Prostate gland (tissue), 2 donors: ENCODE data around the gene BCKDK. TPM values are rescaled to one million over a fixed set of nuclear protein-coding genes. Genes with fewer than 3 reads are reported as not detected.
A peak's percentile ranks its signal among the peaks of the same experiment; 100 is the strongest.

Experiments used
- DNase-seq: peaks from one replicate; pipeline ENCODE4 v3.0.0-alpha.2; 2019; ENCODE audit warnings: low spot score
- H3K27ac ChIP-seq, 2 donors: fragments of 200-600 bp; sonication (generic); 2 replicates each; pipeline ENCODE4 v1.5.1; 2017 to 2019
- H3K27me3 ChIP-seq: fragments of 200-600 bp; sonication (generic); replicated peaks from 2 replicates; pipeline ENCODE4 v1.5.1; 2019; ENCODE audit not compliant: insufficient read depth
- H3K36me3 ChIP-seq, 2 donors: fragments of 200-600 bp; sonication (generic); 1 replicate in 1 of 2; 2 replicates in 1 of 2; pipeline versions ENCODE4 v1.5.1 to v1.8.1; 2017 to 2019
- H3K4me1 ChIP-seq: fragments of 200-600 bp; sonication (generic); replicated peaks from 2 replicates; pipeline ENCODE4 v1.5.1; 2019
- H3K4me3 ChIP-seq, 2 donors: fragments of 200-600 bp; sonication (generic); 2 replicates each; pipeline ENCODE4 v1.5.1; 2017 to 2019
- H3K9me3 ChIP-seq: fragments of 200-600 bp; sonication (generic); 2 replicates; pipeline ENCODE4 v1.5.1; 2017
- POLR2A ChIP-seq: fragments of 450-650 bp; IDR thresholded peaks from one replicate; pipeline ENCODE4 v1.6.1; 2016; ENCODE audit warnings: antibody characterized with exemption, mild to moderate bottlenecking
- POLR2AphosphoS5 ChIP-seq: sonication (generic); formaldehyde crosslinking; IDR thresholded peaks from one replicate; pipeline ENCODE4 v1.6.1; 2017; ENCODE audit warnings: antibody characterized with exemption
- WGBS: methylation state at CpG from one replicate; pipeline ENCODE4 v1.1.5; 2018; 5-methylcytosine and 5-hydroxymethylcytosine counted together
- intact Hi-C: fragments of 100-400 bp; cut with DNase I; formaldehyde crosslinking; loops from one replicate; pipeline ENCODE4 v1.14.2; 2022
- total RNA-seq, 2 donors: library from RNA; depleted of rRNA; stranded (reverse); fragments of >200 nt; gene quantifications; one replicate each; pipeline ENCODE4 v1.1.0, GENCODE V29; 2016
- TF ChIP-seq, protein P1 (sequence below), 4 experiments: fragments of 200-600 bp in 2 of 4; fragments of 450-650 bp in 2 of 4; sonication (generic) in 2 of 4; IDR thresholded peaks; 1 replicate in 3 of 4; 2 replicates in 1 of 4; pipeline ENCODE4 v1.5.1; 2016 to 2019; ENCODE audit warnings: antibody characterized with exemption in 4 of 4, mild to moderate bottlenecking in 2 of 4, moderate library complexity in 2 of 4

The BCKDK gene
- total RNA-seq, 2 donors from 2014 or later = 78.5 to 80.6 TPM

GRCh38 chr16:31114468-31114867 is 6.3 kb downstream of the BCKDK start:
- WGBS = 50% methylated on average over 8 of the region's 8 CpGs
- TF ChIP-seq POLR2A (no peak), POLR2AphosphoS5 (peak; percentile 18)
- Histone ChIP-seq H3K9me3 (no peaks in the 10 kb centered on the region), H3K36me3 (peaks cover 0 to 8% of the 10 kb centered on the region in 2 donors), H3K4me3 (no peak overlapping the region), H3K4me1 (peaks cover 4% of the 10 kb centered on the region), H3K27me3 (no peaks in the 10 kb centered on the region), H3K27ac (peak overlapping the region; percentile 16 to 17)
- DNase-seq = no peak
- intact Hi-C loops = no loop called here

GRCh38 chr16:31117384-31118222 is 9.4 kb downstream of the BCKDK start, which contains the start of gene KAT8:
TSS of gene KAT8 (plus strand) at chr16:31117664. CDS start at chr16:31117682, 18 bp downstream.
- Histone ChIP-seq H3K27ac (peak within 1 kb of the TSS; percentile 96 to 98), H3K4me3 (peak within 1 kb of the TSS; percentile 66 to 83), H3K9me3 (no peaks in the 10 kb centered on the region), H3K36me3 (peaks cover 5 to 18% of the 10 kb centered on the region in 2 donors), H3K27me3 (no peaks in the 10 kb centered on the region), H3K4me1 (peaks cover 3% of the 10 kb centered on the region)
- TF ChIP-seq POLR2AphosphoS5 (peak; percentile 85), POLR2A (peak; percentile 78)
- TF ChIP-seq, protein P1, sequence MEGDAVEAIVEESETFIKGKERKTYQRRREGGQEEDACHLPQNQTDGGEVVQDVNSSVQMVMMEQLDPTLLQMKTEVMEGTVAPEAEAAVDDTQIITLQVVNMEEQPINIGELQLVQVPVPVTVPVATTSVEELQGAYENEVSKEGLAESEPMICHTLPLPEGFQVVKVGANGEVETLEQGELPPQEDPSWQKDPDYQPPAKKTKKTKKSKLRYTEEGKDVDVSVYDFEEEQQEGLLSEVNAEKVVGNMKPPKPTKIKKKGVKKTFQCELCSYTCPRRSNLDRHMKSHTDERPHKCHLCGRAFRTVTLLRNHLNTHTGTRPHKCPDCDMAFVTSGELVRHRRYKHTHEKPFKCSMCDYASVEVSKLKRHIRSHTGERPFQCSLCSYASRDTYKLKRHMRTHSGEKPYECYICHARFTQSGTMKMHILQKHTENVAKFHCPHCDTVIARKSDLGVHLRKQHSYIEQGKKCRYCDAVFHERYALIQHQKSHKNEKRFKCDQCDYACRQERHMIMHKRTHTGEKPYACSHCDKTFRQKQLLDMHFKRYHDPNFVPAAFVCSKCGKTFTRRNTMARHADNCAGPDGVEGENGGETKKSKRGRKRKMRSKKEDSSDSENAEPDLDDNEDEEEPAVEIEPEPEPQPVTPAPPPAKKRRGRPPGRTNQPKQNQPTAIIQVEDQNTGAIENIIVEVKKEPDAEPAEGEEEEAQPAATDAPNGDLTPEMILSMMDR (IDR thresholded peaks at IDR 0.05) = no peak
- under 1% methylated on average over 60 of the region's 68 CpGs for WGBS
- intact Hi-C loops = no loop called here
- peak; percentile 98 for DNase-seq

DNA sequence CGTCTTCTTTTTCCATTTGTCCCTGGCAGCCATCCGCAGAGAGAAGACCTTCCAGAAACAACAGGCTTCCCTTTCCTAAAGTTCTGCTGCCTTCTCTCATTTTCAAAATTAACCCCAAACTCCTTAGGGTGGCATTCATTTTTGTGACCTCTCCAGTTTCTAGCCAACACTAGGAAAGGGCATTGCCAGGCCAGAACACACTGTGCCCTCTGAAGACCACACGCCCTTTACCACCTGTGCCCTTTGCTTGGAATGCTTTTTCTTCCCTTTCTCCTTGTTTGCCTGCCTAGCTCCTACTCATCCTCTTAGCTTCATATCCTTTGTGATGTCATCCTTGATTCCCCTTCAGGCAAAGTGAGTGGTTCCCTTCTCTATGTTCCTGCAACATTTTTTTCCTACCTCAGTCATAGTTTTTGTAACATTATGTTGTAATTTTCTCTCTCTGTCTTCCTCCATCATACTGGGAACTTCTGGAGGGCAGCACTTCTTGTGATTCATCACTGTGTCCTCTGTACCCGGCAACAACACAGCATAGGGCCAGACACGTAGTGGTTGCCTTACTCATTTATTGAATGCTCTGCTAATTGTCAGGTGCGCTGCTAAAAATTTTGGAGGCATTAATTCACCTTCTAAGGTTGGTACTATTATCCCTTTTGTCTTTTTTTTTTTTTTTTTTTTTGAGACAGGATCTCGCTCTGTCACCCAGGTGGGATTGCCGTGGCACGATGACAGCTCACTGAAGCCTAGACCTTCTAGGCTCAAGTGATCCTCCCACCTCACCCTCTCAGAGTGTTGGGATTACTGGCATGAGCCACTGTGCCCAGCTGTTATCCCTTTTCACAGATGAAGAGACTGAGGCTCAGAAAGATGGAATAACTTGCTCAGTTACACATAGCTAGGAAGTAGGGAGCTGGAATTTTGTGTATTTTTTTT is 10.3 kb downstream of the BCKDK start:
- TF ChIP-seq, protein P1 (IDR thresholded peaks at IDR 0.05) = no peak
- TF ChIP-seq POLR2A (no peak), POLR2AphosphoS5 (no peak)
- peak overlapping the region; percentile 66 to 83 for H3K4me3 ChIP-seq
- peaks cover 5 to 18% of the 10 kb centered on the region in 2 donors for H3K36me3 ChIP-seq
- 54% methylated on average over 9 of the region's 9 CpGs for WGBS
- peaks cover 3% of the 10 kb centered on the region for H3K4me1 ChIP-seq
- no peaks in the 10 kb centered on the region for H3K27me3 ChIP-seq
- H3K9me3 ChIP-seq = no peaks in the 10 kb centered on the region
- DNase-seq = no peak
- H3K27ac ChIP-seq = peak overlapping the region; percentile 96 to 98
- intact Hi-C loops = no loop called here

DNA sequence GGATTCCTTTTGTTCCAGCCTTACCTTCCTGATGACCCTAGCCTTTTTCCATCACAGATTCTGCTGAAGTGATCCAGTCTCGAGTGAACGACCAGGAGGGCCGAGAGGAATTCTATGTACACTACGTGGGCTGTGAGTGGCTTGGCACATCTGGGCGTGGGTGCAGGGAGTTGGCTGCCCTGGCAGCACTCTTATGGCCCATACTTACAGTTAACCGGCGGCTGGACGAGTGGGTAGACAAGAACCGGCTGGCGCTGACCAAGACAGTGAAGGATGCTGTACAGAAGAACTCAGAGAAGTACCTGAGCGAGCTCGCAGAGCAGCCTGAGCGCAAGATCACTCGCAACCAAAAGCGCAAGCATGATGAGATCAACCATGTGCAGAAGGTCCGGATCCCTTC is 11.9 kb downstream of the BCKDK start:
- Histone ChIP-seq H3K27me3 (no peaks in the 10 kb centered on the region), H3K4me1 (peaks cover 3% of the 10 kb centered on the region), H3K4me3 (no peak overlapping the region), H3K36me3 (peaks cover 5 to 18% of the 10 kb centered on the region in 2 donors), H3K9me3 (no peaks in the 10 kb centered on the region), H3K27ac (no peak overlapping the region)
- 93% methylated on average over 16 of the region's 16 CpGs for WGBS
- TF ChIP-seq, protein P1 (IDR thresholded peaks at IDR 0.05) = no peak
- TF ChIP-seq POLR2A (no peak), POLR2AphosphoS5 (no peak)
- intact Hi-C loops = no loop called here
- DNase-seq = no peak

GRCh38 chr16:31125844-31126243 is 17.7 kb downstream of the BCKDK start:
- Histone ChIP-seq H3K4me3 (no peak overlapping the region), H3K9me3 (no peaks in the 10 kb centered on the region), H3K27me3 (no peaks in the 10 kb centered on the region), H3K4me1 (peaks cover 30% of the 10 kb centered on the region), H3K27ac (no peak overlapping the region), H3K36me3 (peaks cover 4 to 10% of the 10 kb centered on the region in 2 donors)
- intact Hi-C loops = no loop called here
- TF ChIP-seq POLR2A (no peak), POLR2AphosphoS5 (no peak)
- TF ChIP-seq, protein P1 (IDR thresholded peaks at IDR 0.05) = no peak
- WGBS = 92% methylated on average over 3 of the region's 3 CpGs
- DNase-seq = no peak
